ENCODE measurements around the gene RIN3. TPM values are rescaled to one million over a fixed set of nuclear protein-coding genes. Genes with fewer than 3 reads are reported as not detected.

RIN3 gene
- total and polyA plus RNA-seq, 10 of the 15 experiments (the other 5 are each of a cell fraction or from before 2014, with no cell fraction given), result 0.91 to 23.3 (median 6.3) TPM

DNA sequence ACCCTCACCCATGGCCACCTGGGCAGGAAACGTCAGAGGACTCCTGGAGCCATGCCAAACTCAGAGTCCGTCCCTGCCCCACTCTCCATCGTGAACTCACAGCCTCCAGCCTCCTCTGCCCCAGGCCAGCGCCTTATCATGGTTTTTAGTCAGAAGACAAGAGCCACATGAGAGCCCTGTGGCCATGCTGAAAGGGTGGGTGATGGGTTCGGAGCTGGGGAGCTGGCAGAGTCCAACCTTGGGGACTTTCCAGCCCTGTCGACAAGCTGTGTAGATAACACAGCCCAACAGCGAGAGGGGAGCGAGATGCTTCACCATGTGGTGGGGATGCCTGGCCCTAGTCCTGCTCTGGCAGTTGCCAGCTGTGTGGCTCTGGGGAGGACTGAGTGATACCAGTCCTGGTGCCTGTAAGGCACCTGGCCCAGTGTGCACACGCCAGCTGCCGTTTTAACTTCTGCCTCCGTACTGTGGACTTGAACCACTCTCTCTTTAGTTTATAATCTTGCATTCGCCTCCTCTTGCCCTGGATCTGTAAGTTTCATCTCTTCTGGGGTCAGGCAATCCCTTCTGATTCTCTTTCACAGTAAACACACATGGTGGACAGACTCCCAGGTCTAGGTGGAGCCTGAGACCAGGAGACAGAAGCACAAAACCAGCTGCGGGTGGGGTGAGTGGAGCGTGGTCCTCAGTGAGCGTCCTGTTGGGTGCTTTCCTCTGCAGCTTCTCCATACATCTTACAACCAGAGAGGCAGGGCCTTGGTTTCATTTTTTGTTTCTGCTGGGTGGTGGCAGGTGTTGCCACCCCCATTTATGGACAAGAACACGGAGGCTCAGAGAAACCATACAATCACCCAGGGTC, 55.3 kb downstream of the RIN3 start (continued):
- no peak for TF ChIP-seq PAX5 (IDR thresholded peaks at IDR 0.05; ENCODE audit: borderline replicate concordance, low read depth, low read length)
- no peak for TF ChIP-seq KAT2A (conservative IDR thresholded peaks at IDR 0.05; ENCODE audit: control insufficient read depth, low read depth, low read length)
- no peak for TF ChIP-seq NR2C1 (IDR thresholded peaks at IDR 0.05)
- TF ChIP-seq STAT3 (IDR thresholded peaks at IDR 0.05; ENCODE audit: low read depth, low read length), result no peak
- peak; percentile 16 to 58; a peak in 3 of 4 replicates for TF ChIP-seq IKZF2 (IDR thresholded peaks at IDR 0.05)
- no peak for TF ChIP-seq HDAC6 (IDR thresholded peaks at IDR 0.05; ENCODE audit: unreplicated experiment)
- TF ChIP-seq ZNF24 (IDR thresholded peaks at IDR 0.05), result 0 out of 2 replicates have a peak, but pooled peaks have one; percentile 12
- no peak for TF ChIP-seq ZNF384 (IDR thresholded peaks at IDR 0.05; ENCODE audit: borderline replicate concordance, low read depth, low read length)
- TF ChIP-seq SIN3A (IDR thresholded peaks at IDR 0.05; ENCODE audit: low read depth, low read length), result no peak
- TF ChIP-seq BCL3 (IDR thresholded peaks at IDR 0.05; ENCODE audit: borderline replicate concordance, insufficient read depth, low read depth, low read length, poor library complexity, severe bottlenecking), result no peak
- TF ChIP-seq BACH1 (IDR thresholded peaks at IDR 0.05; ENCODE audit: borderline replicate concordance), result no peak
- no peak for TF ChIP-seq GABPA (IDR thresholded peaks at IDR 0.05; ENCODE audit: low read depth)
- TF ChIP-seq TCF7 (IDR thresholded peaks at IDR 0.05; ENCODE audit: borderline replicate concordance), result no peak
